GM23338 (cell line): ENCODE data around the gene MYOD1. TPM values are rescaled to one million over a fixed set of nuclear protein-coding genes. Genes with fewer than 3 reads are reported as not detected.

ENCODE experiments used
- ATAC-seq: fragments of 200-7000 bp; cut with Tn5 transposase; 3 replicates; pipeline ENCODE4 v1.9.1; 2020
- DNase-seq: peaks from one replicate; pipeline ENCODE4 v3.0.0-alpha.2; 2015; ENCODE audit warnings: low spot score
- H2AFZ ChIP-seq: fragments of 200-600 bp; sonication (generic); 2 replicates; pipeline ENCODE4 v1.8.0; 2016; ENCODE audit warnings: antibody characterized with exemption, mild to moderate bottlenecking, moderate library complexity
- H3F3A ChIP-seq: fragments of 200-600 bp; sonication (generic); replicated peaks from 2 replicates; pipeline ENCODE4 v1.8.0; 2017; ENCODE audit warnings: antibody characterized with exemption, mixed run types, low read depth
- H3K27ac ChIP-seq: fragments of 200-600 bp; sonication (generic); 2 replicates; pipeline ENCODE4 v1.6.1; 2016; ENCODE audit warnings: low read depth
- H3K27me3 ChIP-seq: fragments of 200-600 bp; sonication (generic); 2 replicates; pipeline ENCODE4 v1.8.0; 2016; ENCODE audit warnings: mild to moderate bottlenecking, mixed run types, moderate library complexity; ENCODE audit not compliant: insufficient read depth
- H3K36me3 ChIP-seq: fragments of 200-600 bp; sonication (generic); 2 replicates; pipeline ENCODE4 v1.8.0; 2016; ENCODE audit warnings: mild to moderate bottlenecking; ENCODE audit not compliant: insufficient read depth
- H3K4me1 ChIP-seq: fragments of 200-600 bp; sonication (generic); 2 replicates; pipeline ENCODE4 v1.8.0; 2016; ENCODE audit warnings: mild to moderate bottlenecking, moderate library complexity; ENCODE audit not compliant: insufficient read depth
- H3K4me2 ChIP-seq: fragments of 200-600 bp; sonication (generic); 2 replicates; pipeline ENCODE4 v1.7.1; 2017; ENCODE audit warnings: mixed run types
- H3K4me3 ChIP-seq: fragments of 200-600 bp; sonication (generic); 2 replicates; pipeline ENCODE4 v1.6.1; 2016; ENCODE audit warnings: mixed run types
- H3K79me2 ChIP-seq: fragments of 200-600 bp; sonication (generic); replicated peaks from 2 replicates; pipeline ENCODE4 v1.8.0; 2017; ENCODE audit warnings: mild to moderate bottlenecking; ENCODE audit not compliant: insufficient read depth
- H3K9me2 ChIP-seq: fragments of 200-600 bp; sonication (generic); 2 replicates; pipeline ENCODE4 v1.8.0; 2017; ENCODE audit not compliant: insufficient read depth
- H4K20me1 ChIP-seq: fragments of 200-600 bp; sonication (generic); replicated peaks from 2 replicates; pipeline ENCODE4 v1.8.0; 2017; ENCODE audit warnings: mild to moderate bottlenecking; ENCODE audit not compliant: insufficient read depth
- H3K27ac Mint-ChIP-seq: 2 replicates; pipeline ENCODE4 v1.8.0; 2020; ENCODE audit warnings: inconsistent platforms, mild to moderate bottlenecking, moderate library complexity, mixed read lengths
- H3K27me3 Mint-ChIP-seq: 3 replicates; pipeline ENCODE4 v1.8.0; 2022; ENCODE audit warnings: low read depth, mild to moderate bottlenecking, moderate library complexity, mixed read lengths, inconsistent platforms; ENCODE audit not compliant: insufficient read depth, poor library complexity
- H3K36me3 Mint-ChIP-seq: 3 replicates; pipeline ENCODE4 v1.8.0; 2021; ENCODE audit warnings: low read depth, mild to moderate bottlenecking, inconsistent platforms, moderate library complexity, mixed read lengths
- H3K4me1 Mint-ChIP-seq: 3 replicates; pipeline ENCODE4 v1.8.0; 2020; ENCODE audit warnings: mild to moderate bottlenecking, inconsistent platforms, mixed read lengths
- H3K4me3 Mint-ChIP-seq: 3 replicates; pipeline ENCODE4 v1.8.0; 2021; ENCODE audit warnings: moderate library complexity, mild to moderate bottlenecking, inconsistent platforms, mixed read lengths
- H3K9me3 Mint-ChIP-seq: 3 replicates; pipeline ENCODE4 v1.8.0; 2020; ENCODE audit warnings: moderate library complexity, mild to moderate bottlenecking, inconsistent platforms, mixed read lengths
- CREB1 ChIP-seq: fragments of 250-450 bp; sonication (Bioruptor Pico); IDR thresholded peaks from 2 replicates; pipeline ENCODE4 v1.5.0; 2020; ENCODE audit warnings: low read depth, mild to moderate bottlenecking, moderate library complexity
- CTCF ChIP-seq, 2 experiments: fragments of 200-600 bp in 1 of 2; sonication (generic) in 1 of 2; conservative IDR thresholded peaks; 2 replicates each; pipeline versions ENCODE4 v1.5.1 to v1.6.1; 2016 to 2017; ENCODE audit warnings: antibody characterized with exemption in 2 of 2, low read depth in 2 of 2, mild to moderate bottlenecking in 2 of 2, moderate library complexity in 1 of 2
- ETS1 ChIP-seq: IDR thresholded peaks from 2 replicates; pipeline ENCODE4 v1.6.1; 2016; ENCODE audit warnings: antibody characterized with exemption
- EZH2 ChIP-seq: fragments of 200-600 bp; sonication (generic); IDR thresholded peaks from one replicate; pipeline ENCODE4 v1.8.0; 2017; ENCODE audit warnings: antibody characterized with exemption, mild to moderate bottlenecking, low read depth; ENCODE audit not compliant: unreplicated experiment
- EZH2phosphoT487 ChIP-seq: fragments of 200-600 bp; sonication (generic); IDR thresholded peaks from one replicate; pipeline ENCODE4 v1.8.1; 2018; ENCODE audit warnings: antibody characterized with exemption; ENCODE audit not compliant: unreplicated experiment
- NANOG ChIP-seq: IDR thresholded peaks from 2 replicates; pipeline ENCODE4 v1.6.1; 2016; ENCODE audit warnings: antibody characterized with exemption, borderline replicate concordance
- POLR2AphosphoS5 ChIP-seq: IDR thresholded peaks from 2 replicates; pipeline ENCODE4 v1.6.1; 2016; ENCODE audit warnings: antibody characterized with exemption, low read depth
- STAT1 ChIP-seq: IDR thresholded peaks from one replicate; pipeline ENCODE4 v1.6.1; 2016; ENCODE audit warnings: antibody characterized with exemption; ENCODE audit not compliant: unreplicated experiment
- ZNF114 ChIP-seq: fragments of 250-450 bp; sonication (Bioruptor Pico); IDR thresholded peaks from 2 replicates; pipeline ENCODE4 v1.5.0; 2020; ENCODE audit warnings: mild to moderate bottlenecking, moderate library complexity
- ZNF331 ChIP-seq: fragments of 250-450 bp; sonication (Bioruptor Pico); IDR thresholded peaks from 2 replicates; pipeline ENCODE4 v1.5.0; 2020; ENCODE audit warnings: low read depth, mild to moderate bottlenecking, moderate library complexity
- polyA plus RNA-seq: library from polyadenylated mRNA; unstranded; fragments of >200 nt; fragmentation: Nextera tagmentation; extraction: Ambion mirVana; gene quantifications from 2 replicates; pipeline ENCODE4 v1.2.1, GENCODE V29; 2016
- total RNA-seq: library from RNA; depleted of rRNA; stranded (reverse); fragments of >200 nt; shearing (Covaris generic); gene quantifications from 2 replicates; pipeline ENCODE4 v1.2.3, GENCODE V29; 2014
- TF ChIP-seq, protein P1 (sequence below): IDR thresholded peaks from one replicate; pipeline ENCODE4 v1.6.1; 2018; ENCODE audit warnings: antibody characterized with exemption; ENCODE audit not compliant: unreplicated experiment

MYOD1 gene
- total and polyA plus RNA-seq, 2 experiments from 2014 or later: not detected

DNA sequence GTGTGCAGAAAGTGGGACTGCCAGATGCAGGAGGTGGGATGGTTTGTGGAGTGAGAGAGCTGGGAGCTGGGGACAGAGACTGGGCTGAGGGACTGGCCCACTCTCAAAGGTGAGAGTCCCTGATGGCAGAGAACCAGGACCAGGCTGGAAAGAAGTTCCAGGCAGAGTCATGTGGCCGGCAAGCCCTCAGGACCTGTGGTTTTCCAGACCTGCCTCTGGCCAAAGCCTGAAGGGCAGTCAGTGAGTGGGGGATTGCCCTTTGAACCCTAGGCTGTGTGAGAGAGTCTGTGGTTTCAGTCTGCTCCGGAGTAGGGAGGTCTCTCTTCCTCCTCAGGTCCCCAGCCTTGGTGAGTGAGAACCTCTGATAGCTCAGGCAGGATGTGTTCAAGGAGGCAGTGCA is 32.2 kb downstream of the MYOD1 start (continued):
- TF ChIP-seq, protein P1, sequence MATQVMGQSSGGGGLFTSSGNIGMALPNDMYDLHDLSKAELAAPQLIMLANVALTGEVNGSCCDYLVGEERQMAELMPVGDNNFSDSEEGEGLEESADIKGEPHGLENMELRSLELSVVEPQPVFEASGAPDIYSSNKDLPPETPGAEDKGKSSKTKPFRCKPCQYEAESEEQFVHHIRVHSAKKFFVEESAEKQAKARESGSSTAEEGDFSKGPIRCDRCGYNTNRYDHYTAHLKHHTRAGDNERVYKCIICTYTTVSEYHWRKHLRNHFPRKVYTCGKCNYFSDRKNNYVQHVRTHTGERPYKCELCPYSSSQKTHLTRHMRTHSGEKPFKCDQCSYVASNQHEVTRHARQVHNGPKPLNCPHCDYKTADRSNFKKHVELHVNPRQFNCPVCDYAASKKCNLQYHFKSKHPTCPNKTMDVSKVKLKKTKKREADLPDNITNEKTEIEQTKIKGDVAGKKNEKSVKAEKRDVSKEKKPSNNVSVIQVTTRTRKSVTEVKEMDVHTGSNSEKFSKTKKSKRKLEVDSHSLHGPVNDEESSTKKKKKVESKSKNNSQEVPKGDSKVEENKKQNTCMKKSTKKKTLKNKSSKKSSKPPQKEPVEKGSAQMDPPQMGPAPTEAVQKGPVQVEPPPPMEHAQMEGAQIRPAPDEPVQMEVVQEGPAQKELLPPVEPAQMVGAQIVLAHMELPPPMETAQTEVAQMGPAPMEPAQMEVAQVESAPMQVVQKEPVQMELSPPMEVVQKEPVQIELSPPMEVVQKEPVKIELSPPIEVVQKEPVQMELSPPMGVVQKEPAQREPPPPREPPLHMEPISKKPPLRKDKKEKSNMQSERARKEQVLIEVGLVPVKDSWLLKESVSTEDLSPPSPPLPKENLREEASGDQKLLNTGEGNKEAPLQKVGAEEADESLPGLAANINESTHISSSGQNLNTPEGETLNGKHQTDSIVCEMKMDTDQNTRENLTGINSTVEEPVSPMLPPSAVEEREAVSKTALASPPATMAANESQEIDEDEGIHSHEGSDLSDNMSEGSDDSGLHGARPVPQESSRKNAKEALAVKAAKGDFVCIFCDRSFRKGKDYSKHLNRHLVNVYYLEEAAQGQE: no peak
- TF ChIP-seq CREB1 (CRISPR knock-in tag) (no peak), STAT1 (no peak), EZH2 (no peak)

DNA sequence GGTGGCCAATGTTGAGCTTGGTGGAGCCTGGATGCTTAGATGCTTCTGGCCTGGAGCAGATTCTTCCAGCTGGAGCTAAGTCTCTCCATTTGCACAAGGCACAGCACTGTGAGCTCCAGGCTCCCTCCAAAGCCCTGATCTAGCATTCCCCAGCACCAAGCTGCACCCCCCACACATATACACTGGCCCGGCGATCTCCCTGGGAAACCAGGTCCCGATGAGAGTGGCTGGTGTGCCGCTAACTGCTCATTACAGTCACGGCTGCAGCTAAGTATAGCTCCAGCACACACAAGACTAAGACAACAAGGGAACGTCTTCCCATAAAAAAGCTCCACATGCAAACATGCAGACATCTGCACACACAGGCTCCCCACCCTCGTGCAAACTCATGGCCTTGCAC is 32.8 kb downstream of the MYOD1 start:
- Mint-ChIP-seq H3K27me3 (peaks cover 5% of the 10 kb centered on the region), H3K4me3 (no peak overlapping the region), H3K9me3 (no peaks in the 10 kb centered on the region), H3K27ac (no peak overlapping the region), H3K36me3 (no peaks in the 10 kb centered on the region), H3K4me1 (no peaks in the 10 kb centered on the region; the same call in 2 of the 3 replicates)
- TF ChIP-seq EZH2phosphoT487: no peak
- TF ChIP-seq ZNF331 (CRISPR knock-in tag): no peak
- TF ChIP-seq CREB1 (CRISPR knock-in tag): no peak
- H3K4me3 ChIP-seq: no peak overlapping the region
- no peak overlapping the region for H3K27ac ChIP-seq
- ATAC-seq (no peak), DNase-seq (no peak)
- no peaks in the 10 kb centered on the region for H3K4me1 ChIP-seq
- H2AFZ ChIP-seq: no peak overlapping the region
- no peaks in the 10 kb centered on the region for H3K79me2 ChIP-seq
- H4K20me1 ChIP-seq: no peaks in the 10 kb centered on the region
- H3K9me2 ChIP-seq: no peaks in the 10 kb centered on the region
- no peaks in the 10 kb centered on the region for H3K36me3 ChIP-seq
- H3F3A ChIP-seq: no peaks in the 10 kb centered on the region
- no peaks in the 10 kb centered on the region for H3K27me3 ChIP-seq
- H3K4me2 ChIP-seq: no peak overlapping the region

- Mint-ChIP-seq H3K4me1 (no peaks in the 10 kb centered on the region; the same call in 2 of the 3 replicates), H3K27ac (no peak overlapping the region), H3K9me3 (no peaks in the 10 kb centered on the region), H3K27me3 (peaks cover 5% of the 10 kb centered on the region), H3K4me3 (no peak overlapping the region), H3K36me3 (no peaks in the 10 kb centered on the region)
- DNase-seq (no peak), ATAC-seq (no peak)
- Histone ChIP-seq H3K27ac (no peak overlapping the region), H3K27me3 (no peaks in the 10 kb centered on the region), H3F3A (no peaks in the 10 kb centered on the region), H3K9me2 (no peaks in the 10 kb centered on the region), H2AFZ (no peak overlapping the region), H4K20me1 (no peaks in the 10 kb centered on the region), H3K36me3 (no peaks in the 10 kb centered on the region), H3K4me1 (no peaks in the 10 kb centered on the region), H3K4me2 (no peak overlapping the region), H3K4me3 (no peak overlapping the region), H3K79me2 (no peaks in the 10 kb centered on the region)
- TF ChIP-seq EZH2 (no peak), ZNF114 (no peak), CREB1 (CRISPR knock-in tag) (no peak), EZH2phosphoT487 (no peak), POLR2AphosphoS5 (no peak), ETS1 (no peak), CTCF (conservative IDR thresholded peaks at IDR 0.05; ENCODE audit: low read depth in 2 of 2) (no peak), ZNF331 (CRISPR knock-in tag) (no peak), NANOG (no peak)
- TF ChIP-seq, protein P1: no peak
Measured at GRCh38 chr11:17753153-17753552, 33.8 kb downstream of the MYOD1 start.
